CD4-positive, CD25-positive, alpha-beta regulatory T cell (primary cell): ENCODE results near the gene TLE5. TPM values are rescaled to one million over a fixed set of nuclear protein-coding genes. Genes with fewer than 3 reads are reported as not detected.

ENCODE experiments used
- ATAC-seq, 2 donors: fragments of 150-1000 bp; cut with Tn5 transposase; one replicate each; pipeline ENCODE4 v1.10.0; 2021; ENCODE audit warnings: low read depth in 2 of 2, moderate number of reproducible peaks in 2 of 2, moderate library complexity in 1 of 2
- DNase-seq, 3 donors: peaks; one replicate each; pipeline versions ENCODE4 v3.0.0 to v3.0.0-alpha.2; 2012 to 2022; ENCODE audit warnings: mixed read lengths in 1 of 3
- H3K27ac ChIP-seq: one replicate; pipeline ENCODE4 v1.7.0; 2013; ENCODE audit warnings: mild to moderate bottlenecking, low read length; ENCODE audit not compliant: insufficient read depth, poor library complexity, severe bottlenecking
- H3K27me3 ChIP-seq: one replicate; pipeline ENCODE4 v1.7.0; 2013; ENCODE audit warnings: low read length; ENCODE audit not compliant: control insufficient read depth, insufficient read depth
- H3K36me3 ChIP-seq: one replicate; pipeline ENCODE4 v1.7.0; 2013; ENCODE audit warnings: mild to moderate bottlenecking, low read length, moderate library complexity; ENCODE audit not compliant: control insufficient read depth, insufficient read depth
- H3K4me1 ChIP-seq: 2 replicates; pipeline ENCODE4 v1.7.0; 2013; ENCODE audit warnings: mild to moderate bottlenecking, low read length; ENCODE audit not compliant: insufficient read depth, control insufficient read depth, poor library complexity, severe bottlenecking
- H3K4me3 ChIP-seq: one replicate; pipeline ENCODE4 v1.7.0; 2013; ENCODE audit warnings: low read depth, mild to moderate bottlenecking, low read length, moderate library complexity
- H3K9me3 ChIP-seq, 2 experiments: 1 replicate in 1 of 2; 2 replicates in 1 of 2; pipeline ENCODE4 v1.7.0; 2013; ENCODE audit warnings: low read length in 2 of 2, mild to moderate bottlenecking in 1 of 2, moderate library complexity in 1 of 2; ENCODE audit not compliant: control insufficient read depth in 2 of 2
- H3K27ac Mint-ChIP-seq, 3 donors: one replicate each; pipeline ENCODE4 v1.8.0; 2020 to 2022; ENCODE audit warnings: mild to moderate bottlenecking in 3 of 3, mixed read lengths in 3 of 3, moderate library complexity in 2 of 3
- H3K27me3 Mint-ChIP-seq: one replicate; pipeline ENCODE4 v1.8.0; 2022; ENCODE audit warnings: mild to moderate bottlenecking, mixed read lengths
- H3K36me3 Mint-ChIP-seq: one replicate; pipeline ENCODE4 v1.8.0; 2020; ENCODE audit warnings: mixed read lengths
- H3K4me1 Mint-ChIP-seq, 4 donors: one replicate each; pipeline ENCODE4 v1.8.0; 2020 to 2022; ENCODE audit warnings: mixed read lengths in 4 of 4, mild to moderate bottlenecking in 1 of 4
- H3K4me3 Mint-ChIP-seq, 4 donors: one replicate each; pipeline ENCODE4 v1.8.0; 2020 to 2022; ENCODE audit warnings: mild to moderate bottlenecking in 4 of 4, mixed read lengths in 4 of 4, moderate library complexity in 3 of 4
- H3K9me3 Mint-ChIP-seq, 7 donors: one replicate each; pipeline ENCODE4 v1.8.0; 2020 to 2022; ENCODE audit warnings: mixed read lengths in 7 of 7, mild to moderate bottlenecking in 3 of 7, moderate library complexity in 2 of 7
- polyA plus RNA-seq, 4 donors: library from polyadenylated mRNA; unstranded; fragments of 300-500 nt; fragmentation: Illumina TruSeq; gene quantifications; one replicate each; pipeline ENCODE4 v1.2.3, GENCODE V29; 2021
- total RNA-seq: library from RNA; stranded (reverse); gene quantifications from one replicate; pipeline ENCODE4 v1.2.3, GENCODE V29; 2022

The TLE5 gene
- total and polyA plus RNA-seq, 5 donors from 2014 or later: 608 to 1,009 (median 711) TPM

- Histone ChIP-seq H3K27me3 (no peaks in the 10 kb centered on the region), H3K27ac (no peak overlapping the region), H3K9me3 (no peaks in the 10 kb centered on the region), H3K4me3 (no peak overlapping the region), H3K4me1 (peaks cover 9% of the 10 kb centered on the region), H3K36me3 (no peaks in the 10 kb centered on the region)
- H3K9me3 Mint-ChIP-seq: peaks cover 0 to 4% (median 0%) of the 10 kb centered on the region in 7 donors
- H3K4me3 Mint-ChIP-seq: no peak overlapping the region
- ATAC-seq (no peak), DNase-seq (no peak)
- H3K27ac Mint-ChIP-seq: peak overlapping the region in 1 of 3 donors; percentile 14
- no peaks in the 10 kb centered on the region for H3K36me3 Mint-ChIP-seq
- peaks cover 0 to 7% (median 0%) of the 10 kb centered on the region in 4 donors for H3K4me1 Mint-ChIP-seq
- H3K27me3 Mint-ChIP-seq: no peaks in the 10 kb centered on the region
These were observed 11.8 kb upstream of the TLE5 start for GRCh38 chr19:3073931-3074595.

GRCh38 chr19:3073159-3073563, 10.9 kb upstream of the TLE5 start:
- no peaks in the 10 kb centered on the region for H3K27me3 Mint-ChIP-seq
- no peaks in the 10 kb centered on the region for H3K9me3 ChIP-seq
- no peaks in the 10 kb centered on the region for H3K36me3 Mint-ChIP-seq
- no peaks in the 10 kb centered on the region for H3K36me3 ChIP-seq
- H3K4me3 Mint-ChIP-seq: no peak overlapping the region
- no peak overlapping the region for H3K27ac ChIP-seq
- H3K27me3 ChIP-seq: no peaks in the 10 kb centered on the region
- H3K4me1 ChIP-seq: peaks cover 9% of the 10 kb centered on the region
- H3K27ac Mint-ChIP-seq: no peak overlapping the region
- no peak overlapping the region for H3K4me3 ChIP-seq
- H3K4me1 Mint-ChIP-seq: peaks cover 0 to 7% (median 0%) of the 10 kb centered on the region in 4 donors
- ATAC-seq (no peak), DNase-seq (no peak)
- peaks cover 0 to 4% (median 0%) of the 10 kb centered on the region in 7 donors for H3K9me3 Mint-ChIP-seq

- Mint-ChIP-seq H3K9me3 (peaks cover 0 to 6% (median 0%) of the 10 kb centered on the region in 7 donors), H3K27me3 (no peaks in the 10 kb centered on the region), H3K36me3 (no peaks in the 10 kb centered on the region), H3K27ac (no peak overlapping the region), H3K4me3 (no peak overlapping the region), H3K4me1 (peaks cover 0 to 9% (median 0%) of the 10 kb centered on the region in 4 donors)
- no peak overlapping the region for H3K4me3 ChIP-seq
- ATAC-seq: no peak
- H3K36me3 ChIP-seq: no peaks in the 10 kb centered on the region
- DNase-seq: no peak
- no peak overlapping the region for H3K27ac ChIP-seq
- peaks cover 9% of the 10 kb centered on the region for H3K4me1 ChIP-seq
- H3K27me3 ChIP-seq: no peaks in the 10 kb centered on the region
- no peaks in the 10 kb centered on the region for H3K9me3 ChIP-seq
These were observed 9.5 kb upstream of the TLE5 start for GRCh38 chr19:3071768-3072167.

GRCh38 chr19:3068071-3068470, 5.8 kb upstream of the TLE5 start:
- Mint-ChIP-seq H3K4me3 (no peak overlapping the region), H3K27ac (no peak overlapping the region), H3K36me3 (no peaks in the 10 kb centered on the region), H3K27me3 (no peaks in the 10 kb centered on the region), H3K4me1 (peaks cover 0 to 23% (median 3%) of the 10 kb centered on the region in 4 donors), H3K9me3 (peaks cover 0 to 2% (median 0%) of the 10 kb centered on the region in 7 donors)
- Histone ChIP-seq H3K27me3 (no peaks in the 10 kb centered on the region), H3K4me1 (peaks cover 3% of the 10 kb centered on the region), H3K4me3 (no peak overlapping the region), H3K27ac (no peak overlapping the region), H3K9me3 (no peaks in the 10 kb centered on the region), H3K36me3 (no peaks in the 10 kb centered on the region)
- no peak for DNase-seq
- no peak for ATAC-seq

GRCh38 chr19:3067563-3067962, 5.3 kb upstream of the TLE5 start:
- H3K4me3 Mint-ChIP-seq: no peak overlapping the region
- DNase-seq: no peak
- peaks cover 0 to 26% (median 6%) of the 10 kb centered on the region in 4 donors for H3K4me1 Mint-ChIP-seq
- Histone ChIP-seq H3K27me3 (no peaks in the 10 kb centered on the region), H3K4me1 (peaks cover 8% of the 10 kb centered on the region), H3K27ac (no peak overlapping the region), H3K36me3 (no peaks in the 10 kb centered on the region), H3K9me3 (no peaks in the 10 kb centered on the region), H3K4me3 (no peak overlapping the region)
- H3K27ac Mint-ChIP-seq: peak overlapping the region in 2 of 3 donors; percentile 11 to 61
- H3K36me3 Mint-ChIP-seq: no peaks in the 10 kb centered on the region
- H3K27me3 Mint-ChIP-seq: no peaks in the 10 kb centered on the region
- no peak for ATAC-seq
- H3K9me3 Mint-ChIP-seq: peaks cover 0 to 2% (median 0%) of the 10 kb centered on the region in 7 donors

- Mint-ChIP-seq H3K4me1 (peaks cover 0 to 26% (median 6%) of the 10 kb centered on the region in 4 donors), H3K27me3 (no peaks in the 10 kb centered on the region), H3K27ac (peak overlapping the region in 1 of 3 donors; percentile 60), H3K9me3 (peaks cover 0 to 2% (median 0%) of the 10 kb centered on the region in 7 donors), H3K4me3 (no peak overlapping the region), H3K36me3 (no peaks in the 10 kb centered on the region)
- no peaks in the 10 kb centered on the region for H3K27me3 ChIP-seq
- no peak for DNase-seq
- no peak for ATAC-seq
- no peak overlapping the region for H3K4me3 ChIP-seq
- peaks cover 10% of the 10 kb centered on the region for H3K4me1 ChIP-seq
- no peaks in the 10 kb centered on the region for H3K9me3 ChIP-seq
- H3K27ac ChIP-seq: no peak overlapping the region
- H3K36me3 ChIP-seq: no peaks in the 10 kb centered on the region
These were observed 4.3 kb upstream of the TLE5 start for GRCh38 chr19:3066482-3067049.

- no peak overlapping the region for H3K27ac ChIP-seq
- no peak overlapping the region for H3K4me3 ChIP-seq
- Mint-ChIP-seq H3K9me3 (peaks cover 0 to 2% (median 0%) of the 10 kb centered on the region in 7 donors), H3K27ac (peak overlapping the region; percentile 59 to 92 (median 60)), H3K36me3 (peaks cover 2% of the 10 kb centered on the region), H3K4me1 (peaks cover 0 to 28% (median 6%) of the 10 kb centered on the region in 4 donors), H3K4me3 (no peak overlapping the region), H3K27me3 (no peaks in the 10 kb centered on the region)
- H3K27me3 ChIP-seq: no peaks in the 10 kb centered on the region
- H3K9me3 ChIP-seq: no peaks in the 10 kb centered on the region
- H3K4me1 ChIP-seq: peaks cover 13% of the 10 kb centered on the region
- ATAC-seq (no peak), DNase-seq (no peak)
- peaks cover under 1% of the 10 kb centered on the region for H3K36me3 ChIP-seq
These were observed 3.5 kb upstream of the TLE5 start for GRCh38 chr19:3065675-3066357.
